H1 (cell line): ENCODE results near the gene SPATS2. TPM values are rescaled to one million over a fixed set of nuclear protein-coding genes. Genes with fewer than 3 reads are reported as not detected.

Experiments
- CTCF ChIA-PET: fragments of 300-600 bp; sonication (Branson Sonifier 250); formaldehyde crosslinking; loops from one replicate; lab custom pipeline; 2021; ENCODE audit not compliant: partially characterized antibody; lab: Charles Lee
- POLR2A ChIA-PET: fragments of 300-600 bp; sonication (Branson Sonifier 250); formaldehyde crosslinking; loops from one replicate; lab custom pipeline; 2021; ENCODE audit warnings: inconsistent platforms; ENCODE audit not compliant: partially characterized antibody; lab: Charles Lee
- DNase-seq, 2 experiments: peaks; one replicate each; pipeline versions ENCODE4 v3.0.0 to v3.0.0-alpha.2; 2010 to 2022; ENCODE audit warnings: low spot score in 2 of 2, low read depth in 1 of 2, mixed read lengths in 1 of 2
- FAIRE-seq: peaks from 2 replicates; lab custom pipeline; 2011; peaks lifted over from hg19 to GRCh38; lab: Jason Lieb, UNC
- H2AFZ ChIP-seq: 2 replicates; pipeline ENCODE4 v1.8.1; 2012; ENCODE audit warnings: low read length, inconsistent platforms
- H2AK5ac ChIP-seq: 2 replicates; pipeline ENCODE4 v1.6.1; 2013; ENCODE audit warnings: low read depth, low read length
- H2BK120ac ChIP-seq: replicated peaks from 2 replicates; pipeline ENCODE3; 2013; ENCODE audit warnings: low read depth, low read length, inconsistent platforms
- H2BK12ac ChIP-seq: 2 replicates; pipeline ENCODE4 v1.6.1; 2013; ENCODE audit warnings: low read depth, low read length
- H2BK15ac ChIP-seq: 2 replicates; pipeline ENCODE4 v1.6.1; 2013; ENCODE audit warnings: low read length
- H2BK20ac ChIP-seq: 2 replicates; pipeline ENCODE4 v1.6.1; 2013; ENCODE audit warnings: low read length
- H2BK5ac ChIP-seq: 2 replicates; pipeline ENCODE4 v1.6.1; 2013; ENCODE audit warnings: low read depth, low read length
- H3K14ac ChIP-seq: 2 replicates; pipeline ENCODE4 v1.6.1; 2013; ENCODE audit warnings: inconsistent platforms; ENCODE audit not compliant: insufficient read length
- H3K18ac ChIP-seq: 2 replicates; pipeline ENCODE4 v1.6.1; 2013; ENCODE audit warnings: low read length; ENCODE audit errors: extremely low read depth
- H3K23ac ChIP-seq: 2 replicates; pipeline ENCODE4 v1.6.1; 2013; ENCODE audit warnings: inconsistent platforms; ENCODE audit not compliant: insufficient read length
- H3K23me2 ChIP-seq: 2 replicates; pipeline ENCODE4 v1.6.1; 2013; ENCODE audit warnings: low read depth, low read length
- H3K27ac ChIP-seq: 2 replicates; pipeline ENCODE4 v1.6.1; 2011; ENCODE audit warnings: low read depth, low read length, inconsistent platforms
- H3K27me3 ChIP-seq, 4 experiments: replicated peaks in 1 of 4; 1 replicate in 1 of 4; 2 replicates in 3 of 4; pipeline versions ENCODE4 v1.6.1 to v1.8.1; 2011 to 2013; ENCODE audit warnings: low read length in 3 of 4, mild to moderate bottlenecking in 3 of 4, inconsistent platforms in 2 of 4, mixed read lengths in 2 of 4, moderate library complexity in 1 of 4; ENCODE audit not compliant: control insufficient read depth in 3 of 4, insufficient read depth in 3 of 4; ENCODE audit errors: extremely low read depth in 1 of 4
- H3K36me3 ChIP-seq, 4 experiments: 2 replicates each; pipeline versions ENCODE4 v1.6.1 to v1.8.1; 2011 to 2013; ENCODE audit warnings: mild to moderate bottlenecking in 4 of 4, low read length in 3 of 4, moderate library complexity in 2 of 4, control low read depth in 1 of 4, inconsistent platforms in 1 of 4; ENCODE audit not compliant: insufficient read depth in 4 of 4, control insufficient read depth in 2 of 4
- H3K4ac ChIP-seq: replicated peaks from 2 replicates; pipeline ENCODE3; 2013; ENCODE audit warnings: low read length, low read depth, mixed read lengths, inconsistent platforms; ENCODE audit not compliant: insufficient read length
- H3K4me1 ChIP-seq, 4 experiments: replicated peaks in 1 of 4; 1 replicate in 1 of 4; 2 replicates in 3 of 4; pipeline versions ENCODE4 v1.6.1 to v1.8.1; 2011 to 2013; ENCODE audit warnings: low read length in 3 of 4, inconsistent platforms in 2 of 4, mixed read lengths in 1 of 4; ENCODE audit not compliant: insufficient read depth in 4 of 4, control insufficient read depth in 3 of 4
- H3K4me2 ChIP-seq, 2 experiments: 2 replicates each; pipeline versions ENCODE4 v1.6.1 to v1.8.1; 2011 to 2013; ENCODE audit warnings: low read depth in 2 of 2, low read length in 2 of 2, control low read depth in 1 of 2, inconsistent platforms in 1 of 2, mild to moderate bottlenecking in 1 of 2; ENCODE audit not compliant: insufficient read depth in 1 of 2
- H3K4me3 ChIP-seq, 4 experiments: fragments of 200-600, 300-600 bp in 1 of 4; sonication (generic), shearing (Covaris generic), sonication (Bioruptor Twin) in 1 of 4; 2 replicates each; pipeline versions ENCODE4 v1.5.1 to v1.8.1; 2011 to 2016; ENCODE audit warnings: low read length in 4 of 4, low read depth in 3 of 4, control low read depth in 2 of 4, inconsistent platforms in 2 of 4, mild to moderate bottlenecking in 2 of 4, mixed read lengths in 1 of 4, moderate library complexity in 1 of 4; ENCODE audit not compliant: insufficient read depth in 2 of 4; ENCODE audit errors: extremely low read depth in 1 of 4
- H3K56ac ChIP-seq: replicated peaks from 2 replicates; pipeline ENCODE3; 2013; ENCODE audit warnings: low read depth, mild to moderate bottlenecking, mixed read lengths, low read length, inconsistent platforms; ENCODE audit not compliant: insufficient read length
- H3K79me1 ChIP-seq: 2 replicates; pipeline ENCODE4 v1.6.1; 2013; ENCODE audit warnings: low read depth, low read length, control low read depth
- H3K79me2 ChIP-seq, 2 experiments: 2 replicates each; pipeline versions ENCODE4 v1.6.1 to v1.8.1; 2012 to 2013; ENCODE audit warnings: low read length in 2 of 2, mild to moderate bottlenecking in 2 of 2, inconsistent platforms in 1 of 2; ENCODE audit not compliant: insufficient read depth in 2 of 2, control insufficient read depth in 1 of 2
- H3K9ac ChIP-seq, 4 experiments: replicated peaks in 1 of 4; 1 replicate in 1 of 4; 2 replicates in 3 of 4; pipeline versions ENCODE4 v1.6.1 to v1.8.1; 2011 to 2013; ENCODE audit warnings: low read depth in 3 of 4, low read length in 3 of 4, control low read depth in 2 of 4, mild to moderate bottlenecking in 2 of 4, moderate library complexity in 2 of 4, inconsistent platforms in 1 of 4; ENCODE audit errors: extremely low read depth in 1 of 4
- H3K9me3 ChIP-seq, 2 experiments: 2 replicates each; pipeline versions ENCODE4 v1.6.1 to v1.8.1; 2012 to 2013; ENCODE audit warnings: mild to moderate bottlenecking in 2 of 2, moderate library complexity in 2 of 2, control low read depth in 1 of 2, inconsistent platforms in 1 of 2, low read depth in 1 of 2, low read length in 1 of 2, mixed read lengths in 1 of 2; ENCODE audit not compliant: insufficient read depth in 2 of 2
- H4K20me1 ChIP-seq, 2 experiments: replicated peaks in 1 of 2; 2 replicates each; pipeline versions ENCODE3 to v1.8.1; 2011 to 2013; ENCODE audit warnings: inconsistent platforms in 2 of 2, low read length in 2 of 2, mild to moderate bottlenecking in 1 of 2; ENCODE audit not compliant: insufficient read depth in 2 of 2, control insufficient read depth in 1 of 2
- H4K5ac ChIP-seq: 2 replicates; pipeline ENCODE4 v1.6.1; 2013; ENCODE audit warnings: low read length, low read depth, mixed read lengths, inconsistent platforms; ENCODE audit not compliant: insufficient read length
- H4K8ac ChIP-seq: 2 replicates; pipeline ENCODE4 v1.8.0; 2013; ENCODE audit warnings: mild to moderate bottlenecking, moderate library complexity, low read length, inconsistent platforms; ENCODE audit not compliant: insufficient read depth; ENCODE audit errors: extremely low read depth
- H4K91ac ChIP-seq: replicated peaks from 2 replicates; pipeline ENCODE3; 2013; ENCODE audit warnings: low read length, mixed read lengths, inconsistent platforms; ENCODE audit not compliant: insufficient read length
- EZH2 ChIP-seq: fragments of 200-600 bp; sonication (generic); IDR thresholded peaks from 2 replicates; pipeline ENCODE4 v1.7.1; 2012; ENCODE audit warnings: low read depth, mild to moderate bottlenecking, moderate library complexity, low read length, inconsistent platforms; ENCODE audit not compliant: severe bottlenecking
- KDM4A ChIP-seq: IDR thresholded peaks from one replicate; pipeline ENCODE4 v1.7.1; 2012; ENCODE audit warnings: low read depth, mild to moderate bottlenecking, moderate library complexity, low read length, inconsistent platforms; ENCODE audit not compliant: severe bottlenecking
- SP1 ChIP-seq: IDR thresholded peaks from 2 replicates; pipeline ENCODE4 v1.6.1; 2011; ENCODE audit warnings: low read depth, low read length
- SUZ12 ChIP-seq: fragments of 200-600 bp; sonication (generic); IDR thresholded peaks from 2 replicates; pipeline ENCODE4 v1.6.1; 2012; ENCODE audit warnings: mild to moderate bottlenecking, inconsistent platforms, low read length, moderate library complexity, mixed read lengths
- WGBS, 2 experiments: shearing (Covaris generic) in 1 of 2; methylation state at CpG; one replicate each; pipeline versions ENCODE4 v1.1.6 to v1.1.7; 2013 to 2015; ENCODE audit warnings: low lambda C conversion rate in 2 of 2, mixed read lengths in 2 of 2, inconsistent platforms in 1 of 2, low coverage in 1 of 2, missing lambda C conversion rate in 1 of 2; ENCODE audit not compliant: insufficient replicate concordance in 2 of 2, insufficient coverage in 1 of 2, insufficient read length in 1 of 2; ENCODE audit errors: extremely low coverage in 1 of 2, missing lambda C conversion rate in 1 of 2; 5-methylcytosine and 5-hydroxymethylcytosine counted together
- polyA plus RNA-seq, 7 experiments: library from polyadenylated mRNA; depleted of rRNA in 3 of 7; stranded (reverse) in 5 of 7; unstranded in 2 of 7; fragments of >200 nt in 5 of 7; fragments of 200-250 nt in 2 of 7; gene quantifications; 1 replicate in 5 of 7; 2 replicates in 1 of 7; 4 replicates in 1 of 7; pipeline versions ENCODE4 v1.2.1 to v1.2.3, GENCODE V29; 2011 to 2013; ENCODE audit warnings: missing spikeins in 2 of 7, mixed read lengths in 2 of 7
- total RNA-seq: library from RNA; stranded (reverse); fragmentation: NEBNext Ultra II Directional; extraction: Animal tissue kit (Norgen Biotek cat#: 25700); gene quantifications from 2 replicates; pipeline ENCODE4 v1.2.1, GENCODE V29; 2021

SPATS2 gene
- total and polyA plus RNA-seq, 2 of the 8 experiments (the other 6 are each of a cell fraction or from before 2014, with no cell fraction given) = 19.2 to 24.5 TPM

DNA sequence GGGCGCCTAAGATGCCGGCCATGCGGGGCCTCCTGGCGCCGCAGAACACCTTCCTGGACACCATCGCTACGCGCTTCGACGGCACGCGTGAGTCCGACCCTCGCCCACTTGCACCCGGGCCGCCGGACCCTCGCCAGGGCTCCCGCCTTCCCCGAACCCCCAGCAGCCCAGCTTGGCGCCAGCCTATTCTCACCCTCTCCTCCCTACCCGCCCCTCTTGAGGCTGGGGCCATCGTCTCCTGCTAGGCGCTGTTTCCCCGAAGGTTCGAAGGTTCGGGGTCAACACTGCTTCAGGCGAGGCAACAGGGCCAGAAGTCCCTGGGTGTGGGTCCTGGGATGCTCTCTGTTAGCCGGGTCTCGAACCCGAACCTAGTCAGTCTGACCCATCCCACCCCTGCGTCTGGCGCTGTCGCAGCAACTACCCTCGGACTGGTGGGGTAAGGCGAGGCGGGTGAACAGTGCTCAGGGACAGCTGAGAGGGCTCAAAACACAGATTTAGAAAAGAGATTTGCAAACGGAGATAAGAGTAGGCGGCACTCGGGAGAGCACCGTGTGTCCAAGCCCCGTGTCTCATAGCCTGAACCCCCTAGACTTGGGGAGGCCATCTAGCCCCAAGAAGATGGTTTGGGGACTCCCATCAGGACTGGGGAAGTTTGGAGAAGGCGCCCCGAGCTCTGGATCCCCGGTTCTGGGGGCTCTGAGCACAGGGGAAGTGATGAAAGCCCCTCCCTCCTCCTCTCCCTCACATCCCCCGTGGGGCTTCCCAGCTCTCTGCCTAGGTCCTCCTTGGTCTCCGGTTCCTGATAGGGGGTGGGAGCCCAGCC, 172.4 kb downstream of the SPATS2 start:
- WGBS, 2 experiments = 33% methylated on average over 28 of the region's 47 CpGs; no CpG with 5 or more reads in 1 of the 2 experiments
- no peak for FAIRE-seq
- POLR2A ChIA-PET = interaction anchor here (0.6 to 1.6 kb wide), 3 partner anchors 25 to 274 kb away, joined by 3 to 4 read pairs (median 3); partner anchors contain the start of gene TUBA1C

More for the DNA sequence above, 172.4 kb downstream of the SPATS2 start:
- Histone ChIP-seq H4K20me1 (peaks cover 5 to 13% of the 10 kb centered on the region in 2 experiments), H3K56ac (no peak overlapping the region), H3K23ac (no peak overlapping the region), H2AK5ac (no peak overlapping the region), H3K9ac (no peak overlapping the region), H2BK20ac (no peak overlapping the region), H2BK5ac (no peak overlapping the region), H3K23me2 (peaks cover 16% of the 10 kb centered on the region), H4K8ac (peak overlapping the region; percentile 85), H2BK15ac (no peak overlapping the region), H2BK12ac (no peak overlapping the region), H3K4me3 (peak overlapping the region in 1 of 4 experiments; percentile 40; a peak in 5 of 8 replicates), H3K9me3 (no peaks in the 10 kb centered on the region), H2BK120ac (no peak overlapping the region), H3K27ac (no peak overlapping the region), H4K91ac (no peak overlapping the region), H3K4me2 (peak overlapping the region; percentile 38 to 69), H3K4ac (no peak overlapping the region), H3K79me1 (no peaks in the 10 kb centered on the region), H2AFZ (0 out of 2 replicates have a peak overlapping the region, but pooled peaks have one; percentile 45), H3K4me1 (peaks cover 0 to 32% (median 15%) of the 10 kb centered on the region in 4 experiments; a peak in 6 of 7 replicates), H4K5ac (no peak overlapping the region), H3K36me3 (peaks cover 0 to 6% (median 0%) of the 10 kb centered on the region in 4 experiments; a peak in 1 of 8 replicates), H3K27me3 (peaks cover 72 to 95% (median 92%) of the 10 kb centered on the region in 4 experiments), H3K79me2 (no peaks in the 10 kb centered on the region), H3K14ac (no peak overlapping the region), H3K18ac (no peak overlapping the region; the same call in 1 of the 2 replicates)
- CTCF ChIA-PET = interaction anchor here (1.0 to 7.8 kb wide), 4 partner anchors 12 to 192 kb away, joined by 3 to 91 read pairs (median 6); no protein-coding TSS in a partner anchor
- no peak for DNase-seq
- TF ChIP-seq EZH2 (peak; percentile 94), KDM4A (peak; percentile 2), SUZ12 (peak; percentile 96), SP1 (no peak)
